Panc1 (cell line): ENCODE results near the gene SAP130.

ENCODE experiments used
- CTCF ChIP-seq: fragments of 450-650 bp; IDR thresholded peaks from 2 replicates; pipeline ENCODE4 v1.5.1; 2017; ENCODE audit warnings: mild to moderate bottlenecking
- POLR2AphosphoS5 ChIP-seq: IDR thresholded peaks from 2 replicates; pipeline ENCODE4 v1.6.1; 2012; ENCODE audit warnings: mild to moderate bottlenecking, low read depth, low read length, moderate library complexity
- REST ChIP-seq, 2 experiments: IDR thresholded peaks; 2 replicates each; pipeline ENCODE4 v1.6.1; 2011 to 2012; ENCODE audit warnings: low read depth in 2 of 2, control low read depth in 1 of 2, low read length in 1 of 2, mild to moderate bottlenecking in 1 of 2, moderate library complexity in 1 of 2; ENCODE audit not compliant: insufficient read depth in 1 of 2
- SIN3A ChIP-seq: IDR thresholded peaks from 2 replicates; pipeline ENCODE4 v1.6.1; 2012; ENCODE audit warnings: low read depth, mild to moderate bottlenecking, low read length, moderate library complexity, borderline replicate concordance; ENCODE audit not compliant: insufficient read depth
- TCF7L2 ChIP-seq: IDR thresholded peaks from 2 replicates; pipeline ENCODE4 v1.6.1; 2011; ENCODE audit warnings: mild to moderate bottlenecking, low read depth, low read length, inconsistent platforms

GRCh38 chr2:127910415-127910814 lies 117.4 kb downstream of the SAP130 start:
- TF ChIP-seq CTCF (no peak), SIN3A (no peak), REST (IDR thresholded peaks at IDR 0.05; ENCODE audit: insufficient read depth in 1 of 2, low read depth in 2 of 2, low read length in 1 of 2) (no peak), POLR2AphosphoS5 (no peak), TCF7L2 (no peak)
